ENCODE results near the gene ACY1. TPM values are rescaled to one million over a fixed set of nuclear protein-coding genes. Genes with fewer than 3 reads are reported as not detected.

The ACY1 gene
- total and polyA plus RNA-seq, 10 of the 15 experiments (the other 5 are each of a cell fraction or from before 2014, with no cell fraction given) = 18.5 to 42.2 (median 27.8) TPM

GRCh38 chr3:52037291-52037690 is 54.0 kb downstream of the ACY1 start:
- FAIRE-seq (no peak), DNase-seq (ENCODE audit: low read depth, low spot score) (no peak), ATAC-seq (no peak)
- H3K36me3 ChIP-seq (ENCODE audit: control insufficient read depth in 2 of 2, insufficient read depth in 2 of 2, low read length in 1 of 2) = no peaks in the 10 kb centered on the region
- peaks cover 7% of the 10 kb centered on the region; the same call in 1 of the 2 replicates for H3K4me1 ChIP-seq (ENCODE audit: control insufficient read depth, insufficient read depth, low read length)
- no peak overlapping the region for H3K9ac ChIP-seq (ENCODE audit: control insufficient read depth, insufficient read depth, low read length)
- BruUV-seq (replicated peaks) = no TSS peak
- intact Hi-C loops (cut with micrococcal nuclease; ENCODE audit: unreplicated experiment) = no loop called here
- in situ Hi-C loops (cut with MboI) = no loop called here
- H3K4me2 ChIP-seq (ENCODE audit: control insufficient read depth, insufficient read depth) = no peak overlapping the region
- SMC1A ChIA-PET (ENCODE audit: uncharacterized antibody, unreplicated experiment) = interaction anchor here (0.8 to 3.8 kb wide), 8 partner anchors 9 to 86 kb away, joined by 3 to 37 read pairs (median 6); no protein-coding TSS in a partner anchor
- H3K4me3 ChIP-seq = no peak overlapping the region
- H3K79me2 ChIP-seq (ENCODE audit: control insufficient read depth, insufficient read depth, low read length) = no peaks in the 10 kb centered on the region
- POLR2A ChIA-PET = interaction anchor here (0.6 to 2.7 kb wide), 3 partner anchors 12 to 388 kb away, joined by 7 to 17 read pairs (median 12); no protein-coding TSS in a partner anchor
- H3K9me3 ChIP-seq (replicated peaks; ENCODE audit: control insufficient read depth, insufficient read depth, low read length) = no peaks in the 10 kb centered on the region; the same call in 2 of the 3 replicates
- WGBS (ENCODE audit: insufficient coverage, insufficient replicate concordance, low lambda C conversion rate, missing lambda C conversion rate) = 43% methylated on average over 4 of the region's 4 CpGs
- no peaks in the 10 kb centered on the region for H3K27me3 ChIP-seq (replicated peaks in 1 of 2; ENCODE audit: control insufficient read depth in 2 of 2, insufficient read depth in 2 of 2, low read length in 1 of 2)
- CTCF ChIA-PET = interaction anchor here (1.5 to 4.6 kb wide), 6 partner anchors 16 to 105 kb away, joined by 4 to 44 read pairs (median 9); partner anchors contain the start of gene DUSP7
- no peak overlapping the region for H3K27ac ChIP-seq (ENCODE audit: control insufficient read depth, insufficient read depth)
- H4K20me1 ChIP-seq (ENCODE audit: control insufficient read depth, insufficient read depth) = no peaks in the 10 kb centered on the region
- RAD21 ChIA-PET (ENCODE audit: unreplicated experiment) = interaction anchor here (0.7 to 4.5 kb wide), 10 partner anchors 12 to 535 kb away, joined by 3 to 48 read pairs (median 11); no protein-coding TSS in a partner anchor
- H2AFZ ChIP-seq (ENCODE audit: control insufficient read depth, low read depth, low read length) = no peak overlapping the region
- no peak for TF ChIP-seq FOXM1 (IDR thresholded peaks at IDR 0.05; ENCODE audit: low read depth, low read length)
- no peak for TF ChIP-seq RELA (IDR thresholded peaks at IDR 0.05; ENCODE audit: borderline replicate concordance, partially characterized antibody)
- no peak for TF ChIP-seq ZNF622 (IDR thresholded peaks at IDR 0.05)
- no peak for TF ChIP-seq SREBF1 (IDR thresholded peaks at IDR 0.05; ENCODE audit: low read length)
- no peak for TF ChIP-seq ETV6 (conservative IDR thresholded peaks at IDR 0.05 in 1 of 2, IDR thresholded peaks at IDR 0.05 in 1 of 2; ENCODE audit: borderline replicate concordance in 1 of 2, low read depth in 1 of 2)
- TF ChIP-seq SIX5 (IDR thresholded peaks at IDR 0.05; ENCODE audit: low read depth, low read length, severe bottlenecking) = no peak
- TF ChIP-seq STAT1 (conservative IDR thresholded peaks at IDR 0.05) = no peak
- no peak for TF ChIP-seq EZH2 (IDR thresholded peaks at IDR 0.05; ENCODE audit: borderline replicate concordance, control insufficient read depth, low read depth, low read length)
- TF ChIP-seq, protein P1, sequence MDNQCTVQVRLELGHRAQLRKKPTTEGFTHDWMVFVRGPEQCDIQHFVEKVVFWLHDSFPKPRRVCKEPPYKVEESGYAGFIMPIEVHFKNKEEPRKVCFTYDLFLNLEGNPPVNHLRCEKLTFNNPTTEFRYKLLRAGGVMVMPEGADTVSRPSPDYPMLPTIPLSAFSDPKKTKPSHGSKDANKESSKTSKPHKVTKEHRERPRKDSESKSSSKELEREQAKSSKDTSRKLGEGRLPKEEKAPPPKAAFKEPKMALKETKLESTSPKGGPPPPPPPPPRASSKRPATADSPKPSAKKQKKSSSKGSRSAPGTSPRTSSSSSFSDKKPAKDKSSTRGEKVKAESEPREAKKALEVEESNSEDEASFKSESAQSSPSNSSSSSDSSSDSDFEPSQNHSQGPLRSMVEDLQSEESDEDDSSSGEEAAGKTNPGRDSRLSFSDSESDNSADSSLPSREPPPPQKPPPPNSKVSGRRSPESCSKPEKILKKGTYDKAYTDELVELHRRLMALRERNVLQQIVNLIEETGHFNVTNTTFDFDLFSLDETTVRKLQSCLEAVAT (IDR thresholded peaks at IDR 0.05) = no peak
- no peak for TF ChIP-seq CHD1 (IDR thresholded peaks at IDR 0.05; ENCODE audit: low read depth, low read length)
- TF ChIP-seq TAF1 (IDR thresholded peaks at IDR 0.05; ENCODE audit: borderline replicate concordance, low read depth, low read length) = no peak
- TF ChIP-seq MXI1 (IDR thresholded peaks at IDR 0.05; ENCODE audit: low read depth, low read length) = no peak
- no peak for TF ChIP-seq RFX5 (IDR thresholded peaks at IDR 0.05; ENCODE audit: low read depth, low read length)
- TF ChIP-seq STAT3 (IDR thresholded peaks at IDR 0.05; ENCODE audit: low read depth, low read length) = no peak
- no peak for TF ChIP-seq SPI1 (IDR thresholded peaks at IDR 0.05; ENCODE audit: borderline replicate concordance, insufficient read depth, low read depth, low read length)
- TF ChIP-seq POU2F2 (IDR thresholded peaks at IDR 0.05; ENCODE audit: borderline replicate concordance, low read depth, low read length) = no peak
- TF ChIP-seq IRF5 (IDR thresholded peaks at IDR 0.05; ENCODE audit: borderline replicate concordance) = no peak
- TF ChIP-seq SMAD1 (IDR thresholded peaks at IDR 0.05; ENCODE audit: low read depth, partially characterized antibody) = no peak

Measured in GM12878 (cell line).